Measurements from ENCODE around the gene CCDC38.
A peak's percentile ranks its signal among the peaks of the same experiment; 100 is the strongest.
"Not testable (repeated sequence)": the region's sequence is repeated elsewhere in the genome, so short reads cannot be mapped to it uniquely, and the experiment has no call there.

CCDC38 gene

GRCh38 chr12:95942524-95943329, at the start of gene CCDC38:
TSS of gene CCDC38 (minus strand) at chr12:95942614. CDS start at chr12:95936509, 6,105 bp downstream.
- DNase-seq (ENCODE audit: low spot score) = peak; percentile 83

GRCh38 chr12:95990136-95990535, 47.7 kb upstream of the CCDC38 start:
- DNase-seq (ENCODE audit: low spot score) = no peak

- DNase-seq (ENCODE audit: low spot score) = no peak
These were observed 47.2 kb upstream of the CCDC38 start for GRCh38 chr12:95989504-95990123.

- DNase-seq (ENCODE audit: low spot score) = no peak
These were observed 46.3 kb upstream of the CCDC38 start for GRCh38 chr12:95988506-95989275.

GRCh38 chr12:95986635-95987570, 44.5 kb upstream of the CCDC38 start:
- DNase-seq (ENCODE audit: low spot score) = no peak

GRCh38 chr12:95984682-95985081, 42.3 kb upstream of the CCDC38 start:
- DNase-seq (ENCODE audit: low spot score) = no peak

GRCh38 chr12:95982602-95983001, 40.2 kb upstream of the CCDC38 start:
- DNase-seq (ENCODE audit: low spot score) = no peak

- DNase-seq (ENCODE audit: low spot score) = no peak
These were observed 38.0 kb upstream of the CCDC38 start for GRCh38 chr12:95980437-95980836.

GRCh38 chr12:95978774-95979173, 36.4 kb upstream of the CCDC38 start:
- no peak for DNase-seq (ENCODE audit: low spot score)

- DNase-seq (ENCODE audit: low spot score) = no peak
These were observed 35.9 kb upstream of the CCDC38 start for GRCh38 chr12:95978351-95978750.

- no peak for DNase-seq (ENCODE audit: low spot score)
These were observed 35.4 kb upstream of the CCDC38 start for GRCh38 chr12:95977764-95978305.

- no peak for DNase-seq (ENCODE audit: low spot score)
These were observed 34.0 kb upstream of the CCDC38 start for GRCh38 chr12:95976416-95976832.

GRCh38 chr12:95975491-95975890, 33.1 kb upstream of the CCDC38 start:
- DNase-seq (ENCODE audit: low spot score) = no peak

GRCh38 chr12:95974358-95974757, 31.9 kb upstream of the CCDC38 start:
- no peak for DNase-seq (ENCODE audit: low spot score)

- no peak for DNase-seq (ENCODE audit: low spot score)
These were observed 30.5 kb upstream of the CCDC38 start for GRCh38 chr12:95972832-95973456.

- DNase-seq (ENCODE audit: low spot score) = no peak
These were observed 28.5 kb upstream of the CCDC38 start for GRCh38 chr12:95970905-95971304.

GRCh38 chr12:95969116-95969515, 26.7 kb upstream of the CCDC38 start:
- DNase-seq (ENCODE audit: low spot score) = not testable (repeated sequence)

GRCh38 chr12:95967301-95967700, 24.9 kb upstream of the CCDC38 start:
- no peak for DNase-seq (ENCODE audit: low spot score)

- no peak for DNase-seq (ENCODE audit: low spot score)
These were observed 24.0 kb upstream of the CCDC38 start for GRCh38 chr12:95966287-95966870.

GRCh38 chr12:95963096-95963495, 20.7 kb upstream of the CCDC38 start:
- DNase-seq (ENCODE audit: low spot score) = no peak

GRCh38 chr12:95962222-95962621, 19.8 kb upstream of the CCDC38 start:
- no peak for DNase-seq (ENCODE audit: low spot score)
